Epithelial cell of esophagus (primary cell): ENCODE results near the gene PRDX3.

Source experiments
- DNase-seq: peaks from one replicate; pipeline ENCODE4 v3.0.0; 2010; ENCODE audit warnings: low read depth
- H3K4me3 ChIP-seq: 2 replicates; pipeline ENCODE4 v1.5.1; 2011; ENCODE audit warnings: mild to moderate bottlenecking, low read length, control low read depth
- TF ChIP-seq, protein P1 (sequence below): IDR thresholded peaks from 2 replicates; pipeline ENCODE4 v1.5.1; 2011; ENCODE audit warnings: low read depth, mild to moderate bottlenecking, low read length, control low read depth, inconsistent platforms; ENCODE audit not compliant: insufficient read depth; ENCODE audit errors: missing control alignments

PRDX3 gene

DNA sequence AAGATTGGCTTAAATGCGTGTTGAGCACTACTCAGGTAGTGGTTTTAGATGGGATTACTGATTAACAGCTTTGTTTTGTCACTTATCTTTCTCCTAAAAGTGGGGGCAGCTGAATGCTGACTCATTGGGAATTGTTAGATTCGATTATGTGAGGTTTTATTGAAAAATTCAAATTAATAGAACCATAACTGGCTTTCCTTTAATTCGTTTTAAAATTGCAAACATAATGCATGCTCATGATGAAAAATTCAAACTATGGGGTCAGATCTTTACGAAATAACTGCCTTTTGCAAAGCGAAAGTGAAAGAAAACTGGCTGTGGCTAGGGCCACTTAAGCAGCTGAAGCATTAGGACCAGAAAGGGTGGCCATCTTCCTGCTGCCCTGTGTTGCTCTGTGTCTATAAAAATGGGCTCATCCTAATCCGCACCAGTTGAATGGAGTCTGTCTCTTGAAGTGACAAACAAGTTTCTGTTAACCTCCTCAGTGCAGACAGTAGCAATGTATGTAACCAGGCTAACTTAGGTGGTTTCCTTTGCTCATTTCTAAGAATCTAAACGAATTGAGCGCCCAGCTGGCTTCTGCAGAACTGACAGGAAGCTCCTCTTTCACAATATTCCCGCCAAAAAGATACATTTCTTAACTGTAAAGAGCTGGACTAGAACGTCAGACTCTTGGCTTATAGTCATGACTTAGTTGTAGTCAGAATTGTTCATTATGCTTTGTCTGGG lies 46.9 kb downstream of the PRDX3 start:
- TF ChIP-seq, protein P1, sequence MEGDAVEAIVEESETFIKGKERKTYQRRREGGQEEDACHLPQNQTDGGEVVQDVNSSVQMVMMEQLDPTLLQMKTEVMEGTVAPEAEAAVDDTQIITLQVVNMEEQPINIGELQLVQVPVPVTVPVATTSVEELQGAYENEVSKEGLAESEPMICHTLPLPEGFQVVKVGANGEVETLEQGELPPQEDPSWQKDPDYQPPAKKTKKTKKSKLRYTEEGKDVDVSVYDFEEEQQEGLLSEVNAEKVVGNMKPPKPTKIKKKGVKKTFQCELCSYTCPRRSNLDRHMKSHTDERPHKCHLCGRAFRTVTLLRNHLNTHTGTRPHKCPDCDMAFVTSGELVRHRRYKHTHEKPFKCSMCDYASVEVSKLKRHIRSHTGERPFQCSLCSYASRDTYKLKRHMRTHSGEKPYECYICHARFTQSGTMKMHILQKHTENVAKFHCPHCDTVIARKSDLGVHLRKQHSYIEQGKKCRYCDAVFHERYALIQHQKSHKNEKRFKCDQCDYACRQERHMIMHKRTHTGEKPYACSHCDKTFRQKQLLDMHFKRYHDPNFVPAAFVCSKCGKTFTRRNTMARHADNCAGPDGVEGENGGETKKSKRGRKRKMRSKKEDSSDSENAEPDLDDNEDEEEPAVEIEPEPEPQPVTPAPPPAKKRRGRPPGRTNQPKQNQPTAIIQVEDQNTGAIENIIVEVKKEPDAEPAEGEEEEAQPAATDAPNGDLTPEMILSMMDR: no peak
- no peak overlapping the region for H3K4me3 ChIP-seq
- DNase-seq: no peak

GRCh38 chr10:119129721-119130120 lies 48.9 kb downstream of the PRDX3 start:
- H3K4me3 ChIP-seq: no peak overlapping the region
- DNase-seq: no peak
- TF ChIP-seq, protein P1: no peak

- DNase-seq: no peak
- H3K4me3 ChIP-seq: no peak overlapping the region
- TF ChIP-seq, protein P1: no peak
Measured at GRCh38 chr10:119125942-119126341, 52.7 kb downstream of the PRDX3 start.

DNA sequence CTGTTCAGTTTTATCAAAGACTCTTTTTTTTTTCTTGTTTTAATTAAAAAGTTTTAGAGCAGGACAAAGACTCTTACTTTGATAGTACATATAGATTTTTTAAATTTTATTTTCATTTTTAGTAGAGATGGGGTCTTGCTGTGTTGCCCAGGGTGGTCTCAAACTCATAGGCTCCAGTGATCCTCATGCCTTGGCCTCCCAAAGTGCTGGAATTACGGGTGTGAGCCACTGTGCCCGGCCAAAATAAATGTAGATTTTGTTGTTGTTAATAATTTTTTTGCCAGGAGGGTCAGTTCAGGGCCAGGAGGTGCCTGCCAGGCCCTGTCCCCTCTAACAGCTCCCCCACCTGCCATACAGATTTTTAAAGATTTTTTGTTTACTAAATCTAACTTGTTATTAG lies 57.7 kb downstream of the PRDX3 start:
- DNase-seq: no peak
- TF ChIP-seq, protein P1: no peak

GRCh38 chr10:119120413-119120867 lies 58.2 kb downstream of the PRDX3 start:
- DNase-seq: no peak
- no peak overlapping the region for H3K4me3 ChIP-seq
- TF ChIP-seq, protein P1: no peak

More for the DNA sequence above, 57.7 kb downstream of the PRDX3 start:
- no peak overlapping the region for H3K4me3 ChIP-seq

DNA sequence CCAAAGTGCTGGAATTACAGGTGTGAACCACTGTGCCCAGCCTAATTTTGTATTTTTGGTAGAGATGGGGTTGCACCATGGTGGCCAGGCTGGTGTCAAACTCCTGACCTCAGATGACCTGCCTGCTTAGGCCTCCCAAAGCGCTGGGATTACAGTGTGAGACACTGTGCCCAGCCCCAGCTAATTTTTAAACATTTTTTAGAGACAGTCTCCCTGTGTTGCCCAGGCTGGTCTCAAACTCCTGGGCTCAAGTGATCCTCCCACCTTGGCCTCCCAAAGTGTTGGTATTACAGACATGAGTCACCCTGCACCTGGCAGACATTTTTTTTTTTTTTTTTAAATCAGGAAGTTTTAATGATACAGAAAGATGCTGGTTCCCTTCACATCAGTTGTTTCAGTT lies 59.2 kb downstream of the PRDX3 start:
- TF ChIP-seq, protein P1: no peak
- no peak for DNase-seq
- H3K4me3 ChIP-seq: no peak overlapping the region

DNA sequence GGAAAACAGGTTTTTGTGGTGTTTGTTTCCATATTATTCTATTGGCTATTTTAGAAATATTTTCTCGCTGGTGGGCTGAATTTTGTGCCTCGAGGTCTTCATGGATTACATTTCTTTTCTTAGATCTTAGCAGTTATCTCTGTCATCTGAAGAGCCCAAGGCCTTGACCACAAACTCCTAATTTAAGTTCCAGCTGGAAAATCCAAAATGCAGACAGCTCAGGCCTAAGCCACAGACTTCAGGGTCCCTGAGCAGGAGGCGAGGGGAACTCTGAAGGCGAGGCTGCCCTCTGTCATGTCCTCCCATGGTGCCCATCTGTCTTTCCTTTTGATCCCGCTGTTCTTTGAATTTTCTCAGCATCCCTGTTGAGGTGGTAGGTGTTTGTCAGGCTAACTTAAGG lies 60.4 kb downstream of the PRDX3 start:
- H3K4me3 ChIP-seq: no peak overlapping the region
- no peak for DNase-seq
- TF ChIP-seq, protein P1: no peak
